ENCODE data around the gene C3orf62. TPM values are rescaled to one million over a fixed set of nuclear protein-coding genes. Genes with fewer than 3 reads are reported as not detected.

The C3orf62 gene
- total and polyA plus RNA-seq, 10 of the 15 experiments (the other 5 are each of a cell fraction or from before 2014, with no cell fraction given): 2.7 to 7.5 (median 4.2) TPM

DNA sequence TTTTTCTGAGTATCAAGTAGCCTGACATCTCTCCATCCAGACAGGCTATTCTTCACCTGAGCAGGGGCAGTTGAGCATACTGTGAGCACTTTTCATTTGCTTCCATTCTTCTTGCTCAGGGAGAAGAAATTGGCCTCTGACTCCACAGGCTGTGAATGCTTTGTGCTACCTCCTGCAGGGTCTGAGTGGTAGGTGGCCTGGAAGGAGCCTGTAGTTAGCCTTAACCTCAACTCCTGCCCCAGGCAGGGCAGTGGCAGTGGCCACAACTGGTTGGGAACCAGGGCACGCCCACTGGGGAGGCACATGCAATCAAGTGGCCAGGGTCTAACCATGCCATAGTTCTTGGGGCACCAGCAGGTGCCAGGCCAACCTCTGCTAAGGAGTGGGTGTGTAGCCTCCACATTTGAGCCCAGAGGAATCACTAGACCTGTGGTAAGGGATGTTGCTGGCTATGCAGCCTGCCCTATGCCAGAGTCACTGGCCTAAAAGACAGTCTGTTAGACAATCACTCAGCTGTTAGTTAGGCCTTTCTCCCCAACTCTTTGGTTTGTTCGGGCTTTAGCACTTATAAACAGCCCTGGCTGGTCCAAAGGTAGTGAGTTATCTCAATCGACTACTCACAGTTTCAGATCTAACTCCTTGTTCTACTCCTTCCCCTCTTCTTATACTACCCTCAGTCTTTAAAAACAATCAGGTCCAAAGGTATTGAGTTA lies 7.4 kb downstream of the C3orf62 start:
- intact Hi-C loops (cut with micrococcal nuclease; ENCODE audit: unreplicated experiment) (no loop called here), in situ Hi-C loops (cut with MboI) (no loop called here)
- H3K79me2 ChIP-seq (ENCODE audit: control insufficient read depth, insufficient read depth, low read length): no peaks in the 10 kb centered on the region
- TF ChIP-seq ZNF384 (IDR thresholded peaks at IDR 0.05; ENCODE audit: borderline replicate concordance, low read depth, low read length) (no peak), SMC3 (IDR thresholded peaks at IDR 0.05; ENCODE audit: borderline replicate concordance, low read length) (no peak)
- RAD21 ChIA-PET (ENCODE audit: unreplicated experiment): no interaction called here
- BruUV-seq (replicated peaks): TSS peak; percentile 42
- no peaks in the 10 kb centered on the region for H4K20me1 ChIP-seq (ENCODE audit: control insufficient read depth, insufficient read depth)
- no peak overlapping the region for H3K4me2 ChIP-seq (ENCODE audit: control insufficient read depth, insufficient read depth)
- SMC1A ChIA-PET (ENCODE audit: uncharacterized antibody, unreplicated experiment): interaction anchor here (1.2 kb wide), 1 partner anchor 180 kb away, joined by 5 read pairs; no protein-coding TSS in a partner anchor
- CTCF ChIA-PET: no interaction called here
- H3K27ac ChIP-seq (ENCODE audit: control insufficient read depth, insufficient read depth): no peak overlapping the region
- no peak overlapping the region for H2AFZ ChIP-seq (ENCODE audit: control insufficient read depth, low read depth, low read length)
- no peak overlapping the region for H3K9ac ChIP-seq (ENCODE audit: control insufficient read depth, insufficient read depth, low read length)
- H3K4me3 ChIP-seq: no peak overlapping the region
- DNase-seq (ENCODE audit: low read depth, low spot score) (no peak), FAIRE-seq (no peak), ATAC-seq (no peak)
- WGBS (ENCODE audit: insufficient coverage, insufficient replicate concordance, low lambda C conversion rate, missing lambda C conversion rate): 81% methylated on average over 3 of the region's 3 CpGs
- POLR2A ChIA-PET: interaction anchor here (0.7 kb wide), 1 partner anchor 83 kb away, joined by 3 read pairs; no protein-coding TSS in a partner anchor
- H3K36me3 ChIP-seq (ENCODE audit: control insufficient read depth in 2 of 2, insufficient read depth in 2 of 2, low read length in 1 of 2): no peaks in the 10 kb centered on the region; a peak in 3 of 4 replicates
- H3K9me3 ChIP-seq (replicated peaks; ENCODE audit: control insufficient read depth, insufficient read depth, low read length): no peaks in the 10 kb centered on the region
- no peaks in the 10 kb centered on the region for H3K4me1 ChIP-seq (ENCODE audit: control insufficient read depth, insufficient read depth, low read length)
- no peaks in the 10 kb centered on the region for H3K27me3 ChIP-seq (replicated peaks in 1 of 2; ENCODE audit: control insufficient read depth in 2 of 2, insufficient read depth in 2 of 2, low read length in 1 of 2)

DNA sequence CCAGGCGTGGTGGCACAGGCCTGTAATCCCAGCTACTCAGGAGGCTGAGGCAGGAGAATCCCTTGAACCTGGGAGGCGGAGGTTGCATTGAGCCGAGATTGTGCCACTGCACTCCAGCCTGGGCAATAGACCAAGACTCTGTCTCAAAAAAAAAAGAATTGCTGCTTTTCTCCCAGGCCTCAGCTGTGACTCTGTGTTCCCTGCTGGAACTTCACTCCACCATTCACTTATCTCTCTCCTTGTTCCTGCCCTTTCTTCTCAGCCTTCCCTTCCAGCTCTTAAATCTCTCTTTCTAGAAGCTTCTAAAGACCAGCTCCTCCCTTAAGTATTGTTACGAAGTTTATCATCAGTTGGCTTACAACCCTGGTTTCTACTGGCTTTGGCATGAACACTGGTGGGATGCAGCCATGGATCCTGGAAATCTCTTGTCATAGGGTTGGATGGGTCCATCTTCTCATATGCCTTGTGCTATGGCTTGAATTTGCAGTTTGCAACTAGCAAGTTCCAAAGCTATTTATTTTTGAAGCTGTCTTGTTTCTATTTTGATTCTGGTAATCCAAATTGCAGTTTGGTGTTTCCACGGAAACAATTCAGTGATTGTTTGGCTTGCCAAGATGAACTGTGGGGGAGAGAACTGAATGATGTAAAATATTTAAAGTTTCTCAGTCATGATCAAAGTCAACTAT lies 10.5 kb downstream of the C3orf62 start:
- Histone ChIP-seq H3K36me3 (ENCODE audit: control insufficient read depth in 2 of 2, insufficient read depth in 2 of 2, low read length in 1 of 2) (no peaks in the 10 kb centered on the region; a peak in 2 of 4 replicates), H3K4me3 (no peak overlapping the region), H2AFZ (ENCODE audit: control insufficient read depth, low read depth, low read length) (no peak overlapping the region), H3K27ac (ENCODE audit: control insufficient read depth, insufficient read depth) (no peak overlapping the region), H3K4me1 (ENCODE audit: control insufficient read depth, insufficient read depth, low read length) (no peaks in the 10 kb centered on the region), H3K9ac (ENCODE audit: control insufficient read depth, insufficient read depth, low read length) (no peak overlapping the region), H4K20me1 (ENCODE audit: control insufficient read depth, insufficient read depth) (no peaks in the 10 kb centered on the region), H3K4me2 (ENCODE audit: control insufficient read depth, insufficient read depth) (no peak overlapping the region), H3K9me3 (replicated peaks; ENCODE audit: control insufficient read depth, insufficient read depth, low read length) (no peaks in the 10 kb centered on the region), H3K27me3 (replicated peaks in 1 of 2; ENCODE audit: control insufficient read depth in 2 of 2, insufficient read depth in 2 of 2, low read length in 1 of 2) (no peaks in the 10 kb centered on the region), H3K79me2 (ENCODE audit: control insufficient read depth, insufficient read depth, low read length) (no peaks in the 10 kb centered on the region)
- WGBS (ENCODE audit: insufficient coverage, insufficient replicate concordance, low lambda C conversion rate, missing lambda C conversion rate): 94% methylated on average over 5 of the region's 5 CpGs
- ChIA-PET SMC1A (ENCODE audit: uncharacterized antibody, unreplicated experiment) (interaction anchor here (0.6 kb wide), 1 partner anchor 159 kb away, joined by 3 read pairs; no protein-coding TSS in a partner anchor), RAD21 (ENCODE audit: unreplicated experiment) (no interaction called here), POLR2A (no interaction called here), CTCF (no interaction called here)
- DNase-seq (ENCODE audit: low read depth, low spot score) (no peak), ATAC-seq (no peak), FAIRE-seq (no peak)
- no TSS peak for BruUV-seq (replicated peaks)
- intact Hi-C loops (cut with micrococcal nuclease; ENCODE audit: unreplicated experiment) (no loop called here), in situ Hi-C loops (cut with MboI) (no loop called here)
- no peak for TF ChIP-seq SMAD5 (IDR thresholded peaks at IDR 0.05; ENCODE audit: low read depth)
- TF ChIP-seq RUNX3 (IDR thresholded peaks at IDR 0.05; ENCODE audit: low read length): no peak
- TF ChIP-seq RCOR1 (conservative IDR thresholded peaks at IDR 0.05; ENCODE audit: low read depth, low read length): no peak
- TF ChIP-seq, protein P1, sequence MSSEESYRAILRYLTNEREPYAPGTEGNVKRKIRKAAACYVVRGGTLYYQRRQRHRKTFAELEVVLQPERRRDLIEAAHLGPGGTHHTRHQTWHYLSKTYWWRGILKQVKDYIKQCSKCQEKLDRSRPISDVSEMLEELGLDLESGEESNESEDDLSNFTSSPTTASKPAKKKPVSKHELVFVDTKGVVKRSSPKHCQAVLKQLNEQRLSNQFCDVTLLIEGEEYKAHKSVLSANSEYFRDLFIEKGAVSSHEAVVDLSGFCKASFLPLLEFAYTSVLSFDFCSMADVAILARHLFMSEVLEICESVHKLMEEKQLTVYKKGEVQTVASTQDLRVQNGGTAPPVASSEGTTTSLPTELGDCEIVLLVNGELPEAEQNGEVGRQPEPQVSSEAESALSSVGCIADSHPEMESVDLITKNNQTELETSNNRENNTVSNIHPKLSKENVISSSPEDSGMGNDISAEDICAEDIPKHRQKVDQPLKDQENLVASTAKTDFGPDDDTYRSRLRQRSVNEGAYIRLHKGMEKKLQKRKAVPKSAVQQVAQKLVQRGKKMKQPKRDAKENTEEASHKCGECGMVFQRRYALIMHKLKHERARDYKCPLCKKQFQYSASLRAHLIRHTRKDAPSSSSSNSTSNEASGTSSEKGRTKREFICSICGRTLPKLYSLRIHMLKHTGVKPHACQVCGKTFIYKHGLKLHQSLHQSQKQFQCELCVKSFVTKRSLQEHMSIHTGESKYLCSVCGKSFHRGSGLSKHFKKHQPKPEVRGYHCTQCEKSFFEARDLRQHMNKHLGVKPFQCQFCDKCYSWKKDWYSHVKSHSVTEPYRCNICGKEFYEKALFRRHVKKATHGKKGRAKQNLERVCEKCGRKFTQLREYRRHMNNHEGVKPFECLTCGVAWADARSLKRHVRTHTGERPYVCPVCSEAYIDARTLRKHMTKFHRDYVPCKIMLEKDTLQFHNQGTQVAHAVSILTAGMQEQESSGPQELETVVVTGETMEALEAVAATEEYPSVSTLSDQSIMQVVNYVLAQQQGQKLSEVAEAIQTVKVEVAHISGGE (CRISPR knock-in tag; IDR thresholded peaks at IDR 0.05): no peak
- no peak for TF ChIP-seq JUND (IDR thresholded peaks at IDR 0.05; ENCODE audit: low read depth, low read length)
- TF ChIP-seq SP1 (IDR thresholded peaks at IDR 0.05; ENCODE audit: low read depth, low read length): no peak
- TF ChIP-seq MXI1 (IDR thresholded peaks at IDR 0.05; ENCODE audit: low read depth, low read length): no peak
- TF ChIP-seq TBL1XR1 (IDR thresholded peaks at IDR 0.05; ENCODE audit: low read depth, low read length): no peak
- TF ChIP-seq, protein P2, sequence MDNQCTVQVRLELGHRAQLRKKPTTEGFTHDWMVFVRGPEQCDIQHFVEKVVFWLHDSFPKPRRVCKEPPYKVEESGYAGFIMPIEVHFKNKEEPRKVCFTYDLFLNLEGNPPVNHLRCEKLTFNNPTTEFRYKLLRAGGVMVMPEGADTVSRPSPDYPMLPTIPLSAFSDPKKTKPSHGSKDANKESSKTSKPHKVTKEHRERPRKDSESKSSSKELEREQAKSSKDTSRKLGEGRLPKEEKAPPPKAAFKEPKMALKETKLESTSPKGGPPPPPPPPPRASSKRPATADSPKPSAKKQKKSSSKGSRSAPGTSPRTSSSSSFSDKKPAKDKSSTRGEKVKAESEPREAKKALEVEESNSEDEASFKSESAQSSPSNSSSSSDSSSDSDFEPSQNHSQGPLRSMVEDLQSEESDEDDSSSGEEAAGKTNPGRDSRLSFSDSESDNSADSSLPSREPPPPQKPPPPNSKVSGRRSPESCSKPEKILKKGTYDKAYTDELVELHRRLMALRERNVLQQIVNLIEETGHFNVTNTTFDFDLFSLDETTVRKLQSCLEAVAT (IDR thresholded peaks at IDR 0.05): no peak
- TF ChIP-seq ATF7 (IDR thresholded peaks at IDR 0.05; ENCODE audit: low read depth): no peak

All from GM12878 (cell line).